H9 (cell line): ENCODE data around the gene CCNJL. TPM values are rescaled to one million over a fixed set of nuclear protein-coding genes. Genes with fewer than 3 reads are reported as not detected.

ENCODE experiments used
- DNase-seq: peaks from one replicate; pipeline ENCODE4 v3.0.0-alpha.2; 2017
- H2AFZ ChIP-seq: one replicate; pipeline ENCODE4 v1.6.1; 2013; ENCODE audit warnings: mild to moderate bottlenecking, low read length, control low read depth, moderate library complexity
- H2AK5ac ChIP-seq: 2 replicates; pipeline ENCODE4 v1.6.1; 2013; ENCODE audit warnings: low read length, control low read depth, mixed read lengths; ENCODE audit not compliant: insufficient read length
- H2BK120ac ChIP-seq: one replicate; pipeline ENCODE4 v1.6.1; 2013; ENCODE audit warnings: low read depth, mild to moderate bottlenecking, low read length, control low read depth, inconsistent platforms; ENCODE audit not compliant: poor library complexity, severe bottlenecking
- H2BK12ac ChIP-seq: 2 replicates; pipeline ENCODE4 v1.6.1; 2013; ENCODE audit warnings: low read length, control low read depth, mixed read lengths, low read depth; ENCODE audit not compliant: insufficient read length
- H2BK15ac ChIP-seq: 2 replicates; pipeline ENCODE4 v1.6.1; 2013; ENCODE audit warnings: low read depth, low read length, control low read depth
- H2BK20ac ChIP-seq: one replicate; pipeline ENCODE4 v1.6.1; 2013; ENCODE audit warnings: low read depth, mild to moderate bottlenecking, low read length, control low read depth, inconsistent platforms; ENCODE audit not compliant: poor library complexity, severe bottlenecking
- H2BK5ac ChIP-seq: 2 replicates; pipeline ENCODE4 v1.6.1; 2013; ENCODE audit warnings: low read length, control low read depth, mixed read lengths; ENCODE audit not compliant: insufficient read length
- H3K14ac ChIP-seq: 2 replicates; pipeline ENCODE4 v1.6.1; 2013; ENCODE audit warnings: low read length, control low read depth; ENCODE audit not compliant: insufficient read depth
- H3K18ac ChIP-seq: 2 replicates; pipeline ENCODE4 v1.6.1; 2013; ENCODE audit warnings: low read depth, mild to moderate bottlenecking, mixed read lengths, low read length, control low read depth; ENCODE audit not compliant: insufficient read length
- H3K23ac ChIP-seq: 2 replicates; pipeline ENCODE4 v1.6.1; 2013; ENCODE audit warnings: low read length, control low read depth, mixed read lengths, low read depth; ENCODE audit not compliant: insufficient read length
- H3K23me2 ChIP-seq: 2 replicates; pipeline ENCODE4 v1.6.1; 2013; ENCODE audit warnings: low read depth, mild to moderate bottlenecking, mixed read lengths, low read length, control low read depth; ENCODE audit not compliant: insufficient read length, poor library complexity, severe bottlenecking
- H3K27ac ChIP-seq: 2 replicates; pipeline ENCODE4 v1.5.1; 2013; ENCODE audit warnings: low read length, control low read depth, mixed read lengths, low read depth; ENCODE audit not compliant: insufficient read length
- H3K27me3 ChIP-seq: 2 replicates; pipeline ENCODE4 v1.6.1; 2013; ENCODE audit warnings: low read length, control low read depth, inconsistent platforms; ENCODE audit not compliant: insufficient read depth
- H3K4ac ChIP-seq: 2 replicates; pipeline ENCODE4 v1.6.1; 2013; ENCODE audit warnings: low read depth, mild to moderate bottlenecking, control low read depth, inconsistent platforms, low read length, moderate library complexity
- H3K4me1 ChIP-seq: 2 replicates; pipeline ENCODE4 v1.6.1; 2013; ENCODE audit warnings: low read length, control low read depth, inconsistent platforms; ENCODE audit not compliant: insufficient read depth
- H3K4me2 ChIP-seq: 2 replicates; pipeline ENCODE4 v1.6.1; 2013; ENCODE audit warnings: low read length, control low read depth, mixed read lengths; ENCODE audit not compliant: insufficient read length, insufficient read depth
- H3K56ac ChIP-seq: 2 replicates; pipeline ENCODE4 v1.6.1; 2013; ENCODE audit warnings: low read depth, mild to moderate bottlenecking, mixed read lengths, low read length, control low read depth; ENCODE audit not compliant: insufficient read length
- H3K79me1 ChIP-seq: 2 replicates; pipeline ENCODE4 v1.6.1; 2013; ENCODE audit warnings: low read depth, mild to moderate bottlenecking, moderate library complexity, low read length, control low read depth, inconsistent platforms; ENCODE audit not compliant: insufficient read depth, poor library complexity, severe bottlenecking
- H3K79me2 ChIP-seq: 2 replicates; pipeline ENCODE4 v1.6.1; 2013; ENCODE audit warnings: low read length, control low read depth, inconsistent platforms; ENCODE audit not compliant: insufficient read depth
- H3K9ac ChIP-seq: 2 replicates; pipeline ENCODE4 v1.6.1; 2013; ENCODE audit warnings: low read length, control low read depth, mixed read lengths; ENCODE audit not compliant: insufficient read length; ENCODE audit errors: extremely low read depth
- H3K9me3 ChIP-seq: one replicate; pipeline ENCODE4 v1.6.1; 2013; ENCODE audit warnings: low read depth, low read length, inconsistent platforms; ENCODE audit not compliant: control insufficient read depth
- H3T11ph ChIP-seq: one replicate; pipeline ENCODE4 v1.6.1; 2013; ENCODE audit warnings: mild to moderate bottlenecking, low read length, control low read depth, inconsistent platforms
- H4K20me1 ChIP-seq: one replicate; pipeline ENCODE4 v1.6.1; 2013; ENCODE audit not compliant: control insufficient read depth, insufficient read length, insufficient read depth
- H4K5ac ChIP-seq: 2 replicates; pipeline ENCODE4 v1.6.1; 2013; ENCODE audit warnings: low read depth, mild to moderate bottlenecking, mixed read lengths, low read length, control low read depth; ENCODE audit not compliant: insufficient read length
- H4K8ac ChIP-seq: replicated peaks from 2 replicates; pipeline ENCODE4 v1.6.1; 2013; ENCODE audit warnings: low read length, control low read depth, mixed read lengths, low read depth; ENCODE audit not compliant: insufficient read length
- H4K91ac ChIP-seq: 2 replicates; pipeline ENCODE4 v1.6.1; 2013; ENCODE audit warnings: low read depth, mild to moderate bottlenecking, moderate library complexity, mixed read lengths, low read length, control low read depth; ENCODE audit not compliant: insufficient read length
- H3K27ac Mint-ChIP-seq, 3 experiments: 2 replicates in 2 of 3; 3 replicates in 1 of 3; pipeline ENCODE4 v1.8.0; 2020 to 2021; ENCODE audit warnings: mixed read lengths in 3 of 3, mild to moderate bottlenecking in 1 of 3, moderate library complexity in 1 of 3
- H3K27me3 Mint-ChIP-seq: 2 replicates; pipeline ENCODE4 v1.8.0; 2021; ENCODE audit warnings: low read depth, mild to moderate bottlenecking, moderate library complexity, mixed read lengths
- H3K36me3 Mint-ChIP-seq, 3 experiments: 2 replicates in 2 of 3; 3 replicates in 1 of 3; pipeline ENCODE4 v1.8.0; 2020 to 2021; ENCODE audit warnings: low read depth in 3 of 3, mixed read lengths in 3 of 3; ENCODE audit not compliant: insufficient read depth in 1 of 3
- H3K4me1 Mint-ChIP-seq, 2 experiments: 2 replicates each; pipeline ENCODE4 v1.8.0; 2020; ENCODE audit warnings: mixed read lengths in 2 of 2
- H3K4me3 Mint-ChIP-seq, 2 experiments: 2 replicates in 1 of 2; 3 replicates in 1 of 2; pipeline ENCODE4 v1.8.0; 2020 to 2021; ENCODE audit warnings: mild to moderate bottlenecking in 2 of 2, mixed read lengths in 2 of 2, moderate library complexity in 1 of 2
- H3K9me3 Mint-ChIP-seq, 2 experiments: 2 replicates in 1 of 2; 3 replicates in 1 of 2; pipeline ENCODE4 v1.8.0; 2020; ENCODE audit warnings: mild to moderate bottlenecking in 2 of 2, mixed read lengths in 2 of 2, moderate library complexity in 1 of 2
- CTCF ChIP-seq: fragments of 200-600 bp; sonication (generic); conservative IDR thresholded peaks from 3 replicates; pipeline ENCODE4 v1.8.0; 2021; ENCODE audit warnings: antibody characterized with exemption, mild to moderate bottlenecking
- WGBS: extraction: QIAGEN DNeasy Blood & Tissue Kit; methylation state at CpG from one replicate; pipeline ENCODE4 v1.1.7; 2013; ENCODE audit warnings: missing lambda C conversion rate, low lambda C conversion rate, mixed read lengths; ENCODE audit not compliant: insufficient read length; ENCODE audit errors: extremely low coverage; 5-methylcytosine and 5-hydroxymethylcytosine counted together
- total RNA-seq: library from RNA; stranded (reverse); gene quantifications from 2 replicates; pipeline ENCODE4 v1.2.1, GENCODE V29; 2021

CCNJL gene
- total RNA-seq, 1 experiment from 2014 or later, result 26.9 TPM

DNA sequence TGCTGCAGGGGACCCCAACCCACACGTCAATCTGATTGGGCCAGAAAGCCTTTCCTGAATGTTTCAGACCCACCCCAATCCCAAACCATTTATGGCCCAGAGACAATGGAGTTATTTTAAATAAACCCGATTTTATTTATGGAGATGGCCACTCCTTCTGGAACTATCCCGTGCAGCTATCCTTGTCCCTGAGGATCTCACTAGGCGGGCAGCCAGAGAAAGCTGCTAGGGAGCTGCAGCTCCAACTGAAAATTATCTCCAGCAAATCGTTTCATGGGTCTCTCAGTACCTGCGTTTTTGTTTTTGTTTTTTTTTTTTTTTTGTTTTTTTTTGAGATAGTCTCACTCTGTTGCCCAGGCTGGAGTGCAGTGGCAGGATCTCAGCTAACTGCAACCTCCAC, 35.1 kb upstream of the CCNJL start:
- Histone ChIP-seq H3K27me3 (no peaks in the 10 kb centered on the region), H2BK5ac (no peak overlapping the region), H3K18ac (no peak overlapping the region), H3K4ac (no peak overlapping the region), H3K9me3 (no peaks in the 10 kb centered on the region), H3K56ac (no peak overlapping the region), H4K8ac (no peak overlapping the region), H4K91ac (no peak overlapping the region), H3K79me2 (no peaks in the 10 kb centered on the region), H3K23me2 (no peaks in the 10 kb centered on the region), H4K5ac (no peak overlapping the region), H2BK20ac (no peak overlapping the region), H2AK5ac (no peak overlapping the region), H3K79me1 (no peaks in the 10 kb centered on the region), H2BK15ac (no peak overlapping the region), H3K27ac (no peak overlapping the region), H2AFZ (no peak overlapping the region), H4K20me1 (no peaks in the 10 kb centered on the region), H3K23ac (no peak overlapping the region), H2BK12ac (no peak overlapping the region), H3K14ac (no peak overlapping the region), H3T11ph (no peak overlapping the region), H3K9ac (no peak overlapping the region), H3K4me2 (no peak overlapping the region), H2BK120ac (no peak overlapping the region), H3K4me1 (peaks cover 2% of the 10 kb centered on the region; the same call in 1 of the 2 replicates)
- no CpG with 5 or more reads among the region's 6 CpGs for WGBS
- DNase-seq, result no peak
- H3K36me3 Mint-ChIP-seq, result no peaks in the 10 kb centered on the region
- H3K27ac Mint-ChIP-seq, result no peak overlapping the region
- H3K27me3 Mint-ChIP-seq, result no peaks in the 10 kb centered on the region; the same call in none of the 2 replicates
- H3K4me3 Mint-ChIP-seq, result no peak overlapping the region
- peaks cover 7 to 9% of the 10 kb centered on the region in 2 experiments for H3K4me1 Mint-ChIP-seq
- no peaks in the 10 kb centered on the region for H3K9me3 Mint-ChIP-seq
- TF ChIP-seq CTCF, result no peak
